Dendritic cell treated with granulocyte-macrophage colony-stimulating factor and Interleukin-4, amounts not matched to agents 40 ng/mL and 50 ng/mL, for 4 days (primary cell): ENCODE measurements around the gene PI4KA.
"Not testable (repeated sequence)": the region's sequence is repeated elsewhere in the genome, so short reads cannot be mapped to it uniquely, and the experiment has no call there.

Source experiments
- H3K27ac Mint-ChIP-seq: one replicate; pipeline ENCODE4 v1.8.0; 2022; ENCODE audit warnings: mild to moderate bottlenecking, mixed read lengths
- H3K27me3 Mint-ChIP-seq: one replicate; pipeline ENCODE4 v1.8.0; 2022; ENCODE audit warnings: mild to moderate bottlenecking, mixed read lengths
- H3K36me3 Mint-ChIP-seq: one replicate; pipeline ENCODE4 v1.8.0; 2022; ENCODE audit warnings: low read depth, mixed read lengths
- H3K4me1 Mint-ChIP-seq: one replicate; pipeline ENCODE4 v1.8.0; 2022; ENCODE audit warnings: low read depth, mixed read lengths
- H3K4me3 Mint-ChIP-seq: one replicate; pipeline ENCODE4 v1.8.0; 2022; ENCODE audit warnings: mild to moderate bottlenecking, moderate library complexity, mixed read lengths
- H3K9me3 Mint-ChIP-seq: one replicate; pipeline ENCODE4 v1.8.0; 2022; ENCODE audit warnings: mixed read lengths
- intact Hi-C: fragments of 100-400 bp; cut with micrococcal nuclease; formaldehyde crosslinking; loops from one replicate; pipeline ENCODE4 v1.15.0; 2022

Gene PI4KA

GRCh38 chr22:20829491-20830134 lies 29.0 kb downstream of the PI4KA start:
- Mint-ChIP-seq H3K4me3 (no peak overlapping the region), H3K27ac (peak overlapping the region; percentile 1), H3K4me1 (peaks cover 9% of the 10 kb centered on the region), H3K9me3 (no peaks in the 10 kb centered on the region), H3K27me3 (no peaks in the 10 kb centered on the region), H3K36me3 (peaks cover 100% of the 10 kb centered on the region)
- intact Hi-C loops = no loop called here

- H3K27me3 Mint-ChIP-seq, H3K4me1 Mint-ChIP-seq, intact Hi-C loops, H3K9me3 Mint-ChIP-seq, H3K4me3 Mint-ChIP-seq, H3K27ac Mint-ChIP-seq: not testable (repeated sequence)
- peaks cover 95% of the 10 kb centered on the region for H3K36me3 Mint-ChIP-seq
These were observed 32.0 kb downstream of the PI4KA start for GRCh38 chr22:20826373-20827152.

GRCh38 chr22:20825624-20826023 lies 33.0 kb downstream of the PI4KA start:
- H3K36me3 Mint-ChIP-seq = peaks cover 92% of the 10 kb centered on the region
- H3K4me1 Mint-ChIP-seq = peaks cover 9% of the 10 kb centered on the region
- no peaks in the 10 kb centered on the region for H3K27me3 Mint-ChIP-seq
- H3K27ac Mint-ChIP-seq = no peak overlapping the region
- H3K9me3 Mint-ChIP-seq = no peaks in the 10 kb centered on the region
- no peak overlapping the region for H3K4me3 Mint-ChIP-seq
- intact Hi-C loops = loop anchor here (2.0 kb wide), 1 partner anchor 19 kb away; no protein-coding TSS in a partner anchor

- H3K27me3 Mint-ChIP-seq, H3K4me3 Mint-ChIP-seq, H3K4me1 Mint-ChIP-seq, H3K9me3 Mint-ChIP-seq, H3K27ac Mint-ChIP-seq: not testable (repeated sequence)
- peaks cover 92% of the 10 kb centered on the region for H3K36me3 Mint-ChIP-seq
- intact Hi-C loops = loop anchor here (2.0 kb wide), 1 partner anchor 20 kb away; no protein-coding TSS in a partner anchor
These were observed 33.4 kb downstream of the PI4KA start for GRCh38 chr22:20825216-20825615.

GRCh38 chr22:20823264-20823663 lies 35.3 kb downstream of the PI4KA start:
- Mint-ChIP-seq H3K36me3 (peaks cover 92% of the 10 kb centered on the region), H3K4me1 (no peaks in the 10 kb centered on the region), H3K9me3 (no peaks in the 10 kb centered on the region), H3K27me3 (no peaks in the 10 kb centered on the region), H3K27ac (no peak overlapping the region), H3K4me3 (no peak overlapping the region)
- intact Hi-C loops = no loop called here

- no peaks in the 10 kb centered on the region for H3K9me3 Mint-ChIP-seq
- peaks cover 92% of the 10 kb centered on the region for H3K36me3 Mint-ChIP-seq
- H3K4me1 Mint-ChIP-seq = no peaks in the 10 kb centered on the region
- intact Hi-C loops = no loop called here
- no peak overlapping the region for H3K4me3 Mint-ChIP-seq
- no peaks in the 10 kb centered on the region for H3K27me3 Mint-ChIP-seq
- H3K27ac Mint-ChIP-seq = no peak overlapping the region
These were observed 36.4 kb downstream of the PI4KA start for GRCh38 chr22:20822240-20822639.

GRCh38 chr22:20821717-20822239 lies 36.8 kb downstream of the PI4KA start:
- H3K4me3 Mint-ChIP-seq, H3K27ac Mint-ChIP-seq, H3K9me3 Mint-ChIP-seq, H3K27me3 Mint-ChIP-seq, H3K4me1 Mint-ChIP-seq, intact Hi-C loops: not testable (repeated sequence)
- H3K36me3 Mint-ChIP-seq = peaks cover 92% of the 10 kb centered on the region

- peaks cover 88% of the 10 kb centered on the region for H3K36me3 Mint-ChIP-seq
- no peaks in the 10 kb centered on the region for H3K9me3 Mint-ChIP-seq
- no peak overlapping the region for H3K27ac Mint-ChIP-seq
- intact Hi-C loops = no loop called here
- no peaks in the 10 kb centered on the region for H3K4me1 Mint-ChIP-seq
- no peak overlapping the region for H3K4me3 Mint-ChIP-seq
- H3K27me3 Mint-ChIP-seq = no peaks in the 10 kb centered on the region
These were observed 39.1 kb downstream of the PI4KA start for GRCh38 chr22:20819471-20819870.

GRCh38 chr22:20818471-20818870 lies 40.1 kb downstream of the PI4KA start:
- H3K9me3 Mint-ChIP-seq = no peaks in the 10 kb centered on the region
- H3K27me3 Mint-ChIP-seq = no peaks in the 10 kb centered on the region
- peaks cover 88% of the 10 kb centered on the region for H3K36me3 Mint-ChIP-seq
- intact Hi-C loops = no loop called here
- no peaks in the 10 kb centered on the region for H3K4me1 Mint-ChIP-seq
- no peak overlapping the region for H3K27ac Mint-ChIP-seq
- H3K4me3 Mint-ChIP-seq = no peak overlapping the region

GRCh38 chr22:20816559-20816958 lies 42.1 kb downstream of the PI4KA start:
- Mint-ChIP-seq H3K36me3 (peaks cover 93% of the 10 kb centered on the region), H3K27ac (no peak overlapping the region), H3K4me1 (no peaks in the 10 kb centered on the region), H3K4me3 (no peak overlapping the region), H3K27me3 (no peaks in the 10 kb centered on the region), H3K9me3 (no peaks in the 10 kb centered on the region)
- intact Hi-C loops = no loop called here

GRCh38 chr22:20815477-20816050 lies 43.0 kb downstream of the PI4KA start:
- no peaks in the 10 kb centered on the region for H3K4me1 Mint-ChIP-seq
- no peak overlapping the region for H3K27ac Mint-ChIP-seq
- intact Hi-C loops = no loop called here
- peaks cover 95% of the 10 kb centered on the region for H3K36me3 Mint-ChIP-seq
- H3K9me3 Mint-ChIP-seq = no peaks in the 10 kb centered on the region
- H3K27me3 Mint-ChIP-seq = no peaks in the 10 kb centered on the region
- no peak overlapping the region for H3K4me3 Mint-ChIP-seq

GRCh38 chr22:20814221-20814808 lies 44.3 kb downstream of the PI4KA start:
- Mint-ChIP-seq H3K27me3 (no peaks in the 10 kb centered on the region), H3K4me3 (no peak overlapping the region), H3K9me3 (no peaks in the 10 kb centered on the region), H3K27ac (no peak overlapping the region), H3K4me1 (no peaks in the 10 kb centered on the region), H3K36me3 (peaks cover 95% of the 10 kb centered on the region)
- intact Hi-C loops = no loop called here

GRCh38 chr22:20813056-20813455 lies 45.6 kb downstream of the PI4KA start:
- intact Hi-C loops = no loop called here
- H3K36me3 Mint-ChIP-seq = peaks cover 95% of the 10 kb centered on the region
- H3K9me3 Mint-ChIP-seq = no peaks in the 10 kb centered on the region

More at GRCh38 chr22:20813056-20813455, 45.6 kb downstream of the PI4KA start:
- no peak overlapping the region for H3K4me3 Mint-ChIP-seq
- no peaks in the 10 kb centered on the region for H3K27me3 Mint-ChIP-seq
- no peaks in the 10 kb centered on the region for H3K4me1 Mint-ChIP-seq
- no peak overlapping the region for H3K27ac Mint-ChIP-seq
